Keratinocyte (primary cell): ENCODE data around the gene CFAP410. TPM values are rescaled to one million over a fixed set of nuclear protein-coding genes. Genes with fewer than 3 reads are reported as not detected.

Source experiments
- DNase-seq: peaks from one replicate; pipeline ENCODE4 v3.0.0-alpha.2; 2011; ENCODE audit warnings: low read depth, missing footprints, low spot score
- FAIRE-seq: peaks from 2 replicates; lab custom pipeline; 2011; peaks lifted over from hg19 to GRCh38; lab: Jason Lieb, UNC
- H2AFZ ChIP-seq: 2 replicates; pipeline ENCODE4 v1.6.0; 2012; ENCODE audit warnings: low read length, control low read depth, inconsistent platforms; ENCODE audit not compliant: control insufficient read depth
- H3K27ac ChIP-seq: 2 replicates; pipeline ENCODE4 v1.5.1; 2011; ENCODE audit warnings: low read length; ENCODE audit not compliant: control insufficient read depth, insufficient read depth
- H3K27me3 ChIP-seq: 3 replicates; pipeline ENCODE4 v1.6.0; 2011; ENCODE audit warnings: low read length; ENCODE audit not compliant: control insufficient read depth, insufficient read depth; ENCODE audit errors: extremely low read depth
- H3K36me3 ChIP-seq, 2 experiments: 2 replicates in 1 of 2; 3 replicates in 1 of 2; pipeline ENCODE4 v1.5.1; 2011; ENCODE audit warnings: low read length in 2 of 2, mild to moderate bottlenecking in 1 of 2; ENCODE audit not compliant: control insufficient read depth in 2 of 2, insufficient read depth in 2 of 2; ENCODE audit errors: extremely low read depth in 1 of 2
- H3K4me1 ChIP-seq: 3 replicates; pipeline ENCODE4 v1.5.1; 2011; ENCODE audit warnings: low read length; ENCODE audit not compliant: control insufficient read depth, insufficient read depth; ENCODE audit errors: extremely low read depth
- H3K4me2 ChIP-seq: 3 replicates; pipeline ENCODE4 v1.6.0; 2011; ENCODE audit warnings: low read depth, low read length; ENCODE audit not compliant: control insufficient read depth, insufficient read depth; ENCODE audit errors: extremely low read depth
- H3K4me3 ChIP-seq, 3 experiments: fragments of 200-600 bp in 1 of 3; sonication (generic) in 1 of 3; 2 replicates in 2 of 3; 3 replicates in 1 of 3; pipeline ENCODE4 v1.5.1; 2011 to 2016; ENCODE audit warnings: low read length in 3 of 3, mild to moderate bottlenecking in 3 of 3, control low read depth in 2 of 3, inconsistent platforms in 1 of 3, low read depth in 1 of 3, mixed read lengths in 1 of 3, mixed run types in 1 of 3, moderate library complexity in 1 of 3; ENCODE audit not compliant: control insufficient read depth in 2 of 3, insufficient read depth in 2 of 3; ENCODE audit errors: extremely low read depth in 1 of 3
- H3K79me2 ChIP-seq: 2 replicates; pipeline ENCODE4 v1.6.0; 2012; ENCODE audit warnings: low read length; ENCODE audit not compliant: control insufficient read depth, insufficient read depth
- H3K9ac ChIP-seq: 3 replicates; pipeline ENCODE4 v1.6.0; 2011; ENCODE audit warnings: low read length; ENCODE audit not compliant: control insufficient read depth, insufficient read depth; ENCODE audit errors: extremely low read depth
- H3K9me1 ChIP-seq: 3 replicates; pipeline ENCODE4 v1.6.0; 2011; ENCODE audit warnings: low read length; ENCODE audit not compliant: control insufficient read depth, insufficient read depth; ENCODE audit errors: extremely low read depth
- H3K9me3 ChIP-seq: 2 replicates; pipeline ENCODE4 v1.5.1; 2012; ENCODE audit warnings: low read depth, low read length; ENCODE audit not compliant: control insufficient read depth
- H4K20me1 ChIP-seq: 3 replicates; pipeline ENCODE4 v1.6.0; 2011; ENCODE audit warnings: low read length; ENCODE audit not compliant: control insufficient read depth, insufficient read depth; ENCODE audit errors: extremely low read depth
- CTCF ChIP-seq, 3 experiments: IDR thresholded peaks in 1 of 3; conservative IDR thresholded peaks in 1 of 3; optimal IDR thresholded peaks in 1 of 3; 2 replicates in 2 of 3; 3 replicates in 1 of 3; pipeline versions ENCODE3 to v1.5.1; 2011; ENCODE audit warnings: low read length in 3 of 3, mild to moderate bottlenecking in 3 of 3, moderate library complexity in 2 of 3, control low read depth in 1 of 3, inconsistent platforms in 1 of 3; ENCODE audit not compliant: insufficient read depth in 2 of 3; ENCODE audit errors: extremely low read depth in 1 of 3
- EZH2 ChIP-seq: IDR thresholded peaks from one replicate; pipeline ENCODE4 v1.6.1; 2012; ENCODE audit warnings: inconsistent platforms, mild to moderate bottlenecking, low read length, moderate library complexity
- dilution Hi-C: fragments of 300-500 bp; cut with MboI; formaldehyde crosslinking; loops from one replicate; pipeline ENCODE4 v1.7.0; 2020; ENCODE audit warnings: low sequenced_read_pairs; ENCODE audit not compliant: extremely low pct_ligation_motif_present
- polyA plus RNA-seq, 5 experiments: library from polyadenylated mRNA; depleted of rRNA in 3 of 5; stranded (reverse) in 3 of 5; stranded (forward) in 1 of 5; unstranded in 1 of 5; fragments of >200 nt; gene quantifications; 1 replicate in 1 of 5; 2 replicates in 3 of 5; 3 replicates in 1 of 5; pipeline versions ENCODE4 v1.2.1 to v1.2.3, GENCODE V29; 2011 to 2012; ENCODE audit warnings: missing spikeins in 2 of 5, low read depth in 1 of 5, low replicate concordance in 1 of 5

CFAP410 gene
- polyA plus RNA-seq, 1 donor (not counting 4 experiments of a cell fraction or from before 2014, with no cell fraction given): 2.2 TPM

- Histone ChIP-seq H3K9me1 (no peaks in the 10 kb centered on the region), H3K4me1 (no peaks in the 10 kb centered on the region), H2AFZ (no peak within 1 kb of the TSS), H3K9ac (no peak within 1 kb of the TSS), H3K4me3 (no peak within 1 kb of the TSS), H3K27ac (no peak within 1 kb of the TSS), H3K79me2 (no peaks in the 10 kb centered on the region), H3K9me3 (no peaks in the 10 kb centered on the region), H4K20me1 (no peaks in the 10 kb centered on the region), H3K36me3 (no peaks in the 10 kb centered on the region), H3K4me2 (no peak within 1 kb of the TSS), H3K27me3 (peaks cover 42% of the 10 kb centered on the region)
- dilution Hi-C loops: no loop called here
- DNase-seq (no peak), FAIRE-seq (no peak)
- no peak for TF ChIP-seq CTCF (optimal IDR thresholded peaks at IDR 0.05 in 1 of 3, IDR thresholded peaks at IDR 0.05 in 1 of 3, conservative IDR thresholded peaks at IDR 0.05 in 1 of 3; ENCODE audit: extremely low read depth in 1 of 3, insufficient read depth in 2 of 3, low read length in 3 of 3)
- no peak for TF ChIP-seq EZH2
Measured at GRCh38 chr21:44353191-44353970, 14.2 kb upstream of the CFAP410 start, which contains the start of gene TRPM2. TSS of gene TRPM2 (plus strand) at chr21:44353621. CDS start at chr21:44353701, 80 bp downstream.

GRCh38 chr21:44352253-44352860 lies 13.2 kb upstream of the CFAP410 start:
- H4K20me1 ChIP-seq: no peaks in the 10 kb centered on the region
- no peaks in the 10 kb centered on the region for H3K9me1 ChIP-seq
- no peak overlapping the region for H3K9ac ChIP-seq
- H3K9me3 ChIP-seq: no peaks in the 10 kb centered on the region
- no peak for FAIRE-seq
- H3K27me3 ChIP-seq: peaks cover 48% of the 10 kb centered on the region
- no peak for DNase-seq
- no peaks in the 10 kb centered on the region for H3K36me3 ChIP-seq
- dilution Hi-C loops: no loop called here
- no peak overlapping the region for H3K4me3 ChIP-seq
- H3K4me2 ChIP-seq: no peak overlapping the region
- no peaks in the 10 kb centered on the region for H3K79me2 ChIP-seq
- H2AFZ ChIP-seq: no peak overlapping the region
- TF ChIP-seq EZH2: no peak
- no peak for TF ChIP-seq CTCF (optimal IDR thresholded peaks at IDR 0.05 in 1 of 3, IDR thresholded peaks at IDR 0.05 in 1 of 3, conservative IDR thresholded peaks at IDR 0.05 in 1 of 3; ENCODE audit: extremely low read depth in 1 of 3, insufficient read depth in 2 of 3, low read length in 3 of 3)
- H3K27ac ChIP-seq: no peak overlapping the region
- no peaks in the 10 kb centered on the region for H3K4me1 ChIP-seq
